Vagina (tissue), 2 donors: ENCODE data around the gene C1orf21. TPM values are rescaled to one million over a fixed set of nuclear protein-coding genes. Genes with fewer than 3 reads are reported as not detected.

Experiments used
- DNase-seq, 2 donors: peaks; one replicate each; pipeline ENCODE4 v3.0.0-alpha.2; 2017; ENCODE audit errors: extremely low spot score in 2 of 2
- H3K27ac ChIP-seq: fragments of 200-600 bp; sonication (generic); one replicate; pipeline ENCODE4 v1.5.1; 2019
- H3K27me3 ChIP-seq: fragments of 200-600 bp; sonication (generic); one replicate; pipeline ENCODE4 v1.5.1; 2019
- H3K36me3 ChIP-seq, 2 donors: fragments of 200-600 bp; sonication (generic); one replicate each; pipeline ENCODE4 v1.5.1; 2017 to 2019
- H3K4me1 ChIP-seq: fragments of 200-600 bp; sonication (generic); one replicate; pipeline ENCODE4 v1.5.1; 2019
- H3K4me3 ChIP-seq, 2 donors: fragments of 200-600 bp; sonication (generic); 1 replicate in 1 of 2; 2 replicates in 1 of 2; pipeline ENCODE4 v1.5.1; 2016 to 2019
- H3K9me3 ChIP-seq: fragments of 200-600 bp; sonication (generic); one replicate; pipeline ENCODE4 v1.5.1; 2019
- CTCF ChIP-seq, 3 experiments: fragments of 450-650 bp in 2 of 3; fragments of 200-600 bp in 1 of 3; sonication (generic) in 1 of 3; IDR thresholded peaks; one replicate each; pipeline ENCODE4 v1.5.1; 2017 to 2019; ENCODE audit warnings: antibody characterized with exemption in 3 of 3, mild to moderate bottlenecking in 2 of 3, moderate library complexity in 2 of 3
- POLR2A ChIP-seq, 2 donors: fragments of 450-650 bp; IDR thresholded peaks; one replicate each; pipeline ENCODE4 v1.6.1; 2017; ENCODE audit warnings: antibody characterized with exemption in 2 of 2, mild to moderate bottlenecking in 2 of 2, moderate library complexity in 2 of 2
- POLR2AphosphoS5 ChIP-seq, 2 donors: sonication (generic); formaldehyde crosslinking; IDR thresholded peaks; one replicate each; pipeline ENCODE4 v1.9.0; 2017; ENCODE audit warnings: antibody characterized with exemption in 2 of 2, mild to moderate bottlenecking in 2 of 2, low read depth in 1 of 2; ENCODE audit not compliant: insufficient read depth in 1 of 2
- intact Hi-C: fragments of 100-400 bp; cut with DNase I; formaldehyde crosslinking; loops from one replicate; pipeline ENCODE4 v1.15.1; 2023
- total RNA-seq: library from RNA; depleted of rRNA; stranded (reverse); fragments of >200 nt; gene quantifications from one replicate; pipeline ENCODE4 v1.2.3, GENCODE V29; 2016

Gene C1orf21
- total RNA-seq, 1 donor from 2014 or later, result 24.1 TPM

GRCh38 chr1:184428604-184429003 lies 41.8 kb downstream of the C1orf21 start:
- Histone ChIP-seq H3K27ac (no peak overlapping the region), H3K4me3 (no peak overlapping the region), H3K36me3 (no peaks in the 10 kb centered on the region), H3K4me1 (peaks cover 44% of the 10 kb centered on the region), H3K27me3 (no peaks in the 10 kb centered on the region), H3K9me3 (no peaks in the 10 kb centered on the region)
- DNase-seq, result no peak
- intact Hi-C loops, result no loop called here
- TF ChIP-seq CTCF (IDR thresholded peaks at IDR 0.05), result no peak
- TF ChIP-seq POLR2A (IDR thresholded peaks at IDR 0.05), result no peak
- TF ChIP-seq POLR2AphosphoS5 (IDR thresholded peaks at IDR 0.05; ENCODE audit: insufficient read depth in 1 of 2, low read depth in 1 of 2), result no peak

GRCh38 chr1:184429335-184429734 lies 42.5 kb downstream of the C1orf21 start:
- Histone ChIP-seq H3K27me3 (no peaks in the 10 kb centered on the region), H3K9me3 (no peaks in the 10 kb centered on the region), H3K27ac (no peak overlapping the region), H3K4me3 (no peak overlapping the region), H3K36me3 (no peaks in the 10 kb centered on the region), H3K4me1 (peaks cover 36% of the 10 kb centered on the region)
- no peak for DNase-seq
- intact Hi-C loops, result no loop called here
- no peak for TF ChIP-seq CTCF (IDR thresholded peaks at IDR 0.05)
- no peak for TF ChIP-seq POLR2AphosphoS5 (IDR thresholded peaks at IDR 0.05; ENCODE audit: insufficient read depth in 1 of 2, low read depth in 1 of 2)
- TF ChIP-seq POLR2A (IDR thresholded peaks at IDR 0.05), result no peak

- DNase-seq, result no peak
- H3K4me1 ChIP-seq, result peaks cover 11% of the 10 kb centered on the region
- no peaks in the 10 kb centered on the region for H3K9me3 ChIP-seq
- no peaks in the 10 kb centered on the region for H3K27me3 ChIP-seq
- TF ChIP-seq POLR2AphosphoS5 (IDR thresholded peaks at IDR 0.05; ENCODE audit: insufficient read depth in 1 of 2, low read depth in 1 of 2) (no peak), CTCF (IDR thresholded peaks at IDR 0.05) (no peak), POLR2A (IDR thresholded peaks at IDR 0.05) (no peak)
- no peak overlapping the region for H3K27ac ChIP-seq
- H3K36me3 ChIP-seq, result no peaks in the 10 kb centered on the region
- intact Hi-C loops, result no loop called here
- no peak overlapping the region for H3K4me3 ChIP-seq
These were observed 47.2 kb downstream of the C1orf21 start for GRCh38 chr1:184433956-184434502.

GRCh38 chr1:184437291-184437690 lies 50.5 kb downstream of the C1orf21 start:
- DNase-seq, result no peak
- Histone ChIP-seq H3K4me1 (peaks cover 18% of the 10 kb centered on the region), H3K36me3 (no peaks in the 10 kb centered on the region), H3K9me3 (no peaks in the 10 kb centered on the region), H3K27ac (no peak overlapping the region), H3K27me3 (no peaks in the 10 kb centered on the region), H3K4me3 (no peak overlapping the region)
- no peak for TF ChIP-seq POLR2A (IDR thresholded peaks at IDR 0.05)
- TF ChIP-seq POLR2AphosphoS5 (IDR thresholded peaks at IDR 0.05; ENCODE audit: insufficient read depth in 1 of 2, low read depth in 1 of 2), result no peak
- no peak for TF ChIP-seq CTCF (IDR thresholded peaks at IDR 0.05)
- intact Hi-C loops, result no loop called here

- H3K27ac ChIP-seq, result no peak overlapping the region
- intact Hi-C loops, result no loop called here
- no peaks in the 10 kb centered on the region for H3K27me3 ChIP-seq
- H3K4me1 ChIP-seq, result peaks cover 19% of the 10 kb centered on the region
- H3K36me3 ChIP-seq, result no peaks in the 10 kb centered on the region
- no peak for DNase-seq
- TF ChIP-seq CTCF (IDR thresholded peaks at IDR 0.05) (no peak), POLR2AphosphoS5 (IDR thresholded peaks at IDR 0.05; ENCODE audit: insufficient read depth in 1 of 2, low read depth in 1 of 2) (no peak), POLR2A (IDR thresholded peaks at IDR 0.05) (no peak)
- H3K4me3 ChIP-seq, result no peak overlapping the region
- no peaks in the 10 kb centered on the region for H3K9me3 ChIP-seq
These were observed 51.5 kb downstream of the C1orf21 start for GRCh38 chr1:184438363-184438762.
